Spleen (tissue), 11 donors: Measurements from ENCODE around the gene PTPN14. TPM values are rescaled to one million over a fixed set of nuclear protein-coding genes. Genes with fewer than 3 reads are reported as not detected.

Source experiments
- DNase-seq: peaks from one replicate; pipeline ENCODE4 v3.0.0-alpha.2; 2020
- H3K27ac ChIP-seq, 8 donors: fragments of 200-600 bp; sonication (generic) in 7 of 8; 1 replicate in 4 of 8; 2 replicates in 4 of 8; pipeline versions ENCODE4 v1.5.0 to v1.8.0; 2016 to 2021; ENCODE audit warnings: inconsistent platforms in 4 of 8, mild to moderate bottlenecking in 4 of 8, moderate library complexity in 1 of 8
- H3K27me3 ChIP-seq, 7 donors: fragments of 200-600 bp; sonication (generic) in 6 of 7; replicated peaks in 1 of 7; 1 replicate in 4 of 7; 2 replicates in 3 of 7; pipeline versions ENCODE4 v1.5.0 to v1.8.0; 2016 to 2021; ENCODE audit warnings: inconsistent platforms in 3 of 7, mild to moderate bottlenecking in 1 of 7
- H3K36me3 ChIP-seq, 6 donors: fragments of 200-600 bp; sonication (generic) in 5 of 6; 1 replicate in 4 of 6; 2 replicates in 2 of 6; pipeline versions ENCODE4 v1.5.0 to v1.8.0; 2016 to 2021; ENCODE audit warnings: inconsistent platforms in 2 of 6
- H3K4me1 ChIP-seq, 6 donors: fragments of 200-600 bp; sonication (generic) in 5 of 6; 1 replicate in 3 of 6; 2 replicates in 3 of 6; pipeline versions ENCODE4 v1.5.0 to v1.8.0; 2016 to 2021; ENCODE audit warnings: inconsistent platforms in 3 of 6
- H3K4me3 ChIP-seq, 8 donors: fragments of 200-600 bp; sonication (generic) in 7 of 8; 1 replicate in 4 of 8; 2 replicates in 4 of 8; pipeline versions ENCODE4 v1.5.0 to v1.8.0; 2016 to 2021; ENCODE audit warnings: inconsistent platforms in 4 of 8, mild to moderate bottlenecking in 4 of 8, moderate library complexity in 2 of 8
- H3K9me3 ChIP-seq, 8 donors: fragments of 200-600 bp; sonication (generic) in 7 of 8; 1 replicate in 4 of 8; 2 replicates in 4 of 8; pipeline versions ENCODE4 v1.5.0 to v1.8.0; 2016 to 2021; ENCODE audit warnings: inconsistent platforms in 4 of 8
- CTCF ChIP-seq, 11 experiments: fragments of 200-600 bp in 7 of 11; fragments of 450-650 bp in 4 of 11; sonication (generic) in 4 of 11; IDR thresholded peaks in 8 of 11; conservative IDR thresholded peaks in 3 of 11; 1 replicate in 7 of 11; 2 replicates in 4 of 11; pipeline versions ENCODE4 v1.4.0 to v1.8.0; 2016 to 2021; ENCODE audit warnings: antibody characterized with exemption in 11 of 11, inconsistent platforms in 4 of 11, mild to moderate bottlenecking in 1 of 11
- POLR2A ChIP-seq, 3 donors: fragments of 450-650 bp; IDR thresholded peaks; one replicate each; pipeline ENCODE4 v1.5.1; 2017; ENCODE audit warnings: antibody characterized with exemption in 3 of 3, mild to moderate bottlenecking in 1 of 3
- POLR2AphosphoS5 ChIP-seq, 3 donors: sonication (generic); formaldehyde crosslinking; IDR thresholded peaks; one replicate each; pipeline ENCODE4 v1.5.1; 2017; ENCODE audit warnings: antibody characterized with exemption in 3 of 3
- WGBS, 5 donors: extraction: QIAGEN DNeasy Blood & Tissue Kit in 3 of 5; methylation state at CpG; one replicate each; pipeline versions ENCODE4 v1.1.5 to v1.1.7; 2013 to 2018; 5-methylcytosine and 5-hydroxymethylcytosine counted together
- intact Hi-C: fragments of 100-400 bp; cut with DNase I; formaldehyde crosslinking; loops from one replicate; pipeline ENCODE4 v1.15.0; 2023; ENCODE audit warnings: low total_unique reads
- polyA plus RNA-seq, 3 donors: library from polyadenylated mRNA; stranded (reverse); fragments of 200-250 nt; gene quantifications; one replicate each; pipeline ENCODE4 v1.2.1, GENCODE V29; 2013
- total RNA-seq, 7 donors: library from RNA; depleted of rRNA in 3 of 7; stranded (reverse); fragments of >200 nt in 3 of 7; fragmentation: NEBNext Ultra II Directional in 4 of 7; extraction: Animal tissue kit (Norgen Biotek cat#: 25700) in 4 of 7; gene quantifications; one replicate each; pipeline versions ENCODE4 v1.1.0 to v1.2.1, GENCODE V29; 2016 to 2021
- donor health status: healthy with polysubstance abuse.
- donor health status: DM: no; HTN: no; CAD: no; lungs with moderate emphysema.
- donor health status: DM: no; HTN: no; CAD: no.
- donor health status: Bipolar disorder and iron deficiency.
- donor health status: healthy.
- donor health status: DM: no; HTN: no; CAD: no.
- donor health status: DM: yes; HTN: yes; CAD: no.

PTPN14 gene
- total and polyA plus RNA-seq, 10 donors = 0.83 to 28.5 (median 16.8) TPM

GRCh38 chr1:214541206-214541605 lies 10.2 kb downstream of the PTPN14 start:
- Histone ChIP-seq H3K9me3 (no peaks in the 10 kb centered on the region), H3K4me3 (no peak overlapping the region), H3K36me3 (no peaks in the 10 kb centered on the region), H3K27ac (no peak overlapping the region), H3K4me1 (peaks cover 0 to 14% (median 2%) of the 10 kb centered on the region in 6 donors), H3K27me3 (no peaks in the 10 kb centered on the region)
- 88 to 100% (median 93%) methylated on average over 2 of the region's 2 CpGs for WGBS, 5 donors
- intact Hi-C loops = no loop called here
- TF ChIP-seq POLR2AphosphoS5 (IDR thresholded peaks at IDR 0.05) = no peak
- TF ChIP-seq POLR2A (IDR thresholded peaks at IDR 0.05) = no peak
- no peak for TF ChIP-seq CTCF (IDR thresholded peaks at IDR 0.05 in 8 of 11, conservative IDR thresholded peaks at IDR 0.05 in 3 of 11)
- no peak for DNase-seq

- no peak for DNase-seq
- TF ChIP-seq POLR2AphosphoS5 (IDR thresholded peaks at IDR 0.05) (no peak), CTCF (IDR thresholded peaks at IDR 0.05 in 8 of 11, conservative IDR thresholded peaks at IDR 0.05 in 3 of 11) (no peak), POLR2A (IDR thresholded peaks at IDR 0.05) (no peak)
- Histone ChIP-seq H3K27me3 (no peaks in the 10 kb centered on the region), H3K4me3 (no peak overlapping the region), H3K9me3 (no peaks in the 10 kb centered on the region), H3K27ac (no peak overlapping the region), H3K36me3 (no peaks in the 10 kb centered on the region), H3K4me1 (peaks cover 0 to 14% (median 2%) of the 10 kb centered on the region in 6 donors)
- intact Hi-C loops = no loop called here
- 83 to 92% (median 87%) methylated on average over 5 of the region's 5 CpGs for WGBS, 5 donors
Measured at GRCh38 chr1:214540324-214540723, 11.1 kb downstream of the PTPN14 start.

GRCh38 chr1:214538496-214538895 lies 12.9 kb downstream of the PTPN14 start:
- Histone ChIP-seq H3K9me3 (no peaks in the 10 kb centered on the region), H3K4me3 (no peak overlapping the region), H3K4me1 (peaks cover 0 to 14% (median 2%) of the 10 kb centered on the region in 6 donors), H3K27ac (no peak overlapping the region), H3K36me3 (no peaks in the 10 kb centered on the region), H3K27me3 (no peaks in the 10 kb centered on the region)
- no peak for DNase-seq
- intact Hi-C loops = no loop called here
- no peak for TF ChIP-seq CTCF (IDR thresholded peaks at IDR 0.05 in 8 of 11, conservative IDR thresholded peaks at IDR 0.05 in 3 of 11)
- 71 to 80% (median 77%) methylated on average over 3 of the region's 3 CpGs for WGBS, 5 donors

- no peaks in the 10 kb centered on the region for H3K27me3 ChIP-seq
- H3K4me3 ChIP-seq = no peak overlapping the region
- peaks cover 0 to 11% (median 2%) of the 10 kb centered on the region in 6 donors for H3K4me1 ChIP-seq
- 64 to 82% (median 72%) methylated on average over 4 of the region's 4 CpGs for WGBS, 5 donors
- intact Hi-C loops = no loop called here
- H3K36me3 ChIP-seq = no peaks in the 10 kb centered on the region
- no peak overlapping the region for H3K27ac ChIP-seq
- no peaks in the 10 kb centered on the region for H3K9me3 ChIP-seq
- no peak for DNase-seq
- TF ChIP-seq POLR2AphosphoS5 (IDR thresholded peaks at IDR 0.05) (no peak), POLR2A (IDR thresholded peaks at IDR 0.05) (no peak), CTCF (IDR thresholded peaks at IDR 0.05 in 8 of 11, conservative IDR thresholded peaks at IDR 0.05 in 3 of 11) (no peak)
Measured at GRCh38 chr1:214537872-214538473, 13.4 kb downstream of the PTPN14 start.
